C4-2B (cell line): ENCODE measurements around the gene RASAL1.
"Not testable (repeated sequence)": the region's sequence is repeated elsewhere in the genome, so short reads cannot be mapped to it uniquely, and the experiment has no call there.

ENCODE experiments used
- H3K27ac ChIP-seq: fragments of 450-650 bp; 2 replicates; pipeline ENCODE4 v1.5.1; 2017
- ZFX ChIP-seq: fragments of 450-650 bp; IDR thresholded peaks from 2 replicates; pipeline ENCODE4 v1.6.1; 2017
- TF ChIP-seq, protein P1 (sequence below): fragments of 450-650 bp; conservative IDR thresholded peaks from 2 replicates; pipeline ENCODE4 v1.5.1; 2017; ENCODE audit warnings: mild to moderate bottlenecking

RASAL1 gene

GRCh38 chr12:113144806-113145205 is 9.2 kb upstream of the RASAL1 start:
- TF ChIP-seq, protein P1, sequence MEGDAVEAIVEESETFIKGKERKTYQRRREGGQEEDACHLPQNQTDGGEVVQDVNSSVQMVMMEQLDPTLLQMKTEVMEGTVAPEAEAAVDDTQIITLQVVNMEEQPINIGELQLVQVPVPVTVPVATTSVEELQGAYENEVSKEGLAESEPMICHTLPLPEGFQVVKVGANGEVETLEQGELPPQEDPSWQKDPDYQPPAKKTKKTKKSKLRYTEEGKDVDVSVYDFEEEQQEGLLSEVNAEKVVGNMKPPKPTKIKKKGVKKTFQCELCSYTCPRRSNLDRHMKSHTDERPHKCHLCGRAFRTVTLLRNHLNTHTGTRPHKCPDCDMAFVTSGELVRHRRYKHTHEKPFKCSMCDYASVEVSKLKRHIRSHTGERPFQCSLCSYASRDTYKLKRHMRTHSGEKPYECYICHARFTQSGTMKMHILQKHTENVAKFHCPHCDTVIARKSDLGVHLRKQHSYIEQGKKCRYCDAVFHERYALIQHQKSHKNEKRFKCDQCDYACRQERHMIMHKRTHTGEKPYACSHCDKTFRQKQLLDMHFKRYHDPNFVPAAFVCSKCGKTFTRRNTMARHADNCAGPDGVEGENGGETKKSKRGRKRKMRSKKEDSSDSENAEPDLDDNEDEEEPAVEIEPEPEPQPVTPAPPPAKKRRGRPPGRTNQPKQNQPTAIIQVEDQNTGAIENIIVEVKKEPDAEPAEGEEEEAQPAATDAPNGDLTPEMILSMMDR: no peak
- TF ChIP-seq ZFX: no peak
- no peak overlapping the region for H3K27ac ChIP-seq

- TF ChIP-seq ZFX: no peak
- TF ChIP-seq, protein P1: no peak
- H3K27ac ChIP-seq: no peak overlapping the region
Observed at GRCh38 chr12:113143959-113144358, 8.4 kb upstream of the RASAL1 start.

GRCh38 chr12:113142886-113143332 is 7.3 kb upstream of the RASAL1 start:
- H3K27ac ChIP-seq: no peak overlapping the region

GRCh38 chr12:113142173-113142885 is 6.8 kb upstream of the RASAL1 start:
- no peak for TF ChIP-seq ZFX
- TF ChIP-seq, protein P1: no peak
- H3K27ac ChIP-seq: no peak overlapping the region

More at GRCh38 chr12:113142886-113143332, 7.3 kb upstream of the RASAL1 start:
- TF ChIP-seq ZFX: no peak
- TF ChIP-seq, protein P1: no peak

GRCh38 chr12:113141716-113142115 is 6.2 kb upstream of the RASAL1 start:
- H3K27ac ChIP-seq: not testable (repeated sequence)

- TF ChIP-seq, protein P1: no peak
- TF ChIP-seq ZFX: no peak
- H3K27ac ChIP-seq: no peak overlapping the region
Observed at GRCh38 chr12:113140706-113141105, 5.1 kb upstream of the RASAL1 start.

DNA sequence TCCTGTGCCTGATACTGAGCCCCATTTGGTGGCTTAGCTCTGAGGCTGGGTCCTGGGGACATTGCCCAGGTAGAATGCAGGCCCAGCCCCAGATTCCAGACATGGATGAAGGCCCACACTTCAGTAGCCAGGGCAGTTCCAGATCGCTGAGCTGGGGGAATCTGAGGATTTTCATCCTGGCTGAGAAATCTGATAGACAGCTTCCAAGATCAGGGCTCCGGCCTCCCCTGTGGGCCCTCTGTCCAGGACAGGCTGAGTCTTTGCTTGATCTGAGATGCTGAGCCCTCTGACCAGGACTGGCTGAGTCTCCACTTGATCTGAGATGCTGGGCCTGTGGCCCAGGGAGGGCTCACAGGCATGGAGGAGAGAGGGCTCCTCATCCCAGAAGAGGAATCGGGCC is 3.3 kb upstream of the RASAL1 start:
- no peak for TF ChIP-seq ZFX
- TF ChIP-seq, protein P1: no peak
- no peak overlapping the region for H3K27ac ChIP-seq
